Stimulated activated CD4-positive, alpha-beta T cell treated with anti-CD3 and anti-CD28 coated beads, Interleukin-4, amount 100 ng/mL, for 4 hours (primary cell): Measurements from ENCODE around the gene SPACA9.

Source experiments
- DNase-seq, 2 experiments: peaks; one replicate each; pipeline ENCODE4 v3.0.0-alpha.2; 2020

Gene SPACA9

GRCh38 chr9:132894862-132895835 lies 16.5 kb downstream of the SPACA9 start:
- DNase-seq: no peak

- DNase-seq: no peak
Measured at GRCh38 chr9:132896264-132896663, 17.6 kb downstream of the SPACA9 start.

DNA sequence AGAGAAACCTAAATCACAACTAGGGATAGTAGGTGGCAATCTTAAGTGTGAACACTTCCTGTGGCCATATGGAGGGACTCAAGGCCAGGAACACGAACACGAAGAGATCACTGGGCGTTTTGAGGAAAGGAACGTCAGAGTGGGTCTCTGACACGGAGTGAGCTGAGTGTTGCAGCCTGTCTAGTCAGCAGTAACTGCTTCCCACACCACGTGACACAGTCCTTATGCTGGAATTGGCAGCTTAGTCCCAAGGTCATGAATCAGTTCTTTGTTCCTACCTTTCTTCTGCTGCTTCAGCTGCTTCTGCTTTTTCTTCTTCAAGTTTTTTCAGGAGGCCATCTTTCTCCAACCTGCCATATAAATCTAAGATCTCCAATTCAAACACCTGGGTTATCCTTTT lies 18.2 kb downstream of the SPACA9 start:
- DNase-seq: no peak

DNA sequence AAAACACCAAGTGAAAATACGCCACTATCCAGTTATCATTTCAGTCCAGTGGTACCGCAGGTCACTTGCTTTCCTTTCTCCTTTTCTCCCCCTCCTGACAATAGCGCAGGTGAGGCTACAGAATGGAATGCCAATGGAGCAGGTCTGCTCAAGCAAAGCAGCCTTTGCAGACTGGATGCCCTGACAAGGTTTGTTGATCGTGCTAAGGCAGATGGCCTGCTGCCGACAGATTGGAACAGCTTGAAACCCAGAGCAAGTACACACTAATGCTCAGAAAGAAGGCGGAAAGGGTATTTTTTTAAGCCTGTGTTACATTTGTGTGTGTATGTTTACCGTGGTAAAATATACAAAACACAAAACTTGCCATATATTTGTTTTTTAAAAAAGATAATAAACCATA lies 19.4 kb downstream of the SPACA9 start:
- DNase-seq: no peak

GRCh38 chr9:132901858-132902831 lies 23.4 kb downstream of the SPACA9 start:
- DNase-seq: peak; percentile 57 to 58

DNA sequence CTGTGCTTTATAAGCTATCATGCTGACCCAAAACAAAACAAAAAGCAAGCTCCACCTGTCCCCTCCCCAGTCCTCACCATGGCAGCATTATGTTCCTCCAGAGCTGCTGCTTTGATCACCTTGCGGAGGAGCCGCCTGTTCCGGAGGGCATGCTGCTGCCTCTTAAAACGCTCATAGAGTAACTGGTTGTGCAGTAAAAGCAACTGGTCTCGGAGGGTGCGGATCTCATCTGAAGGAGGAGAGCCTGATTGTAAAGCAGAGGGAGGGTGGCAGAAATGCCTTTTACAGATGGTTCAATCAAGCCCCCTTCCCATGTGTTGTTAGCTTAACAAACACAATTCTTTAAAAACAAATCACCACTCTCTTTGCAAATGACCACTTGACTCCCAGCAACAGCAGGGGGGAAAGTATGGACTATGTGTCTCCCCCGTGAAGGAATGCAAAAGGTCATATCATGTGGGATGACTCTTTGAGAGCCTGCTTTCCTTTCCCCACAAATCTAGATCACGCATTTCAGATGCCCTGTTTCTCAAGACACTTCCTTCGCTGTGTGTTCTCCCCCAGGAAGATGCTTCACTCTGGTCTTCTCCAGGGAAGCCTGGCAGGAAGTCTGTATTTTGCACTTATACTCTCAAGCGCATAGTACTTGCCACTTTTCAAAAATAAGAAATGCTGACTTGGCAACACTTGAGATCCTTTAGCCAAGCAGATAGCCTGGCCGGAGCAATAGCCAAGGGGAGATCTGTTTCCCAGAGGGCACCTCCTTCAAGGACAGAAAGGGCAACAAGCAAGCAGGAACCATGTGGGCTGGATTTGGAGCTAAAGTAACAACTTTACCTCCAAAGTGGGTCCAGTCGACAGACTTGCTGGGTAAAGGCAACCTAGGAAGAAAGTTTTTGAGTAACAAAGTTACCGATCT lies 25.1 kb downstream of the SPACA9 start:
- no peak for DNase-seq

DNA sequence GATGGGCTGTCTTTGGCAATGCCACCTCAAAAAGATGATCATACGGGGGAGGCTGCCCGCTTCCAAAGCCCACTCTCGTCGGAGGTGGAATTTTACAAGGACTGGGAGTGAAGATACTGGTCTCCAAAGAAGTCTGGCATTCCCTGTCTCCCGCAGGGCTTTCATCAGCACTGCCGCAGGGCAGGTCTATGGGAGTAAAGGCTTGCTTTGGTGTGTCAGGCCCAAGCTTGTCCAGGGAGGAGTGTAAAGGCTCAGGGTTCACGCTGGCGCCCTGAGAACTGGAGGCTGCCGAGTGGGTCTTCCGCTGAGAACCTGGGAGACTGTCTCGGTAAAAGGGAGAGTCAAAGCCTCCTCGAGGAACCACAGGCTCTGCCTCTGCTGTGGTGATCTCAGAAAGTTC lies 27.0 kb downstream of the SPACA9 start:
- DNase-seq: no peak

DNA sequence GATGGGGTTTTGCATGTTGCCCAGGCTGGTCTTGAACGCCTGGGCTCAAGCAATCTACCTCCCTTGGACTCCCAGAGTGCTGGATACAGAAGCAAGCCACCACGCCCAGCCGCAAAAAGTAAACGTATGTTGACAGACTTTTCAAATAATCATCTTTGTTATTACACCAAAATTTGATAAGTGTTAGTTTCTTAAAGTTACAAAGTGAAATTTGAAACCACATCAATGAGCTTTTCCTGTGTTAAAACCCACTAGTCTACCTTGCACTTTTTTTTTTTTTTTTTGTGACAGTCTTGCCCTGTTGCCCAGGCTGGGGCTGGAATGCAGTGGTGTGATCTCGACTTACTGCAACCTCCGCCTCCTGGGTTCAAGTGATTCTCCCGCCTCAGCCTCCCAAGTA lies 29.9 kb downstream of the SPACA9 start:
- DNase-seq: no peak

DNA sequence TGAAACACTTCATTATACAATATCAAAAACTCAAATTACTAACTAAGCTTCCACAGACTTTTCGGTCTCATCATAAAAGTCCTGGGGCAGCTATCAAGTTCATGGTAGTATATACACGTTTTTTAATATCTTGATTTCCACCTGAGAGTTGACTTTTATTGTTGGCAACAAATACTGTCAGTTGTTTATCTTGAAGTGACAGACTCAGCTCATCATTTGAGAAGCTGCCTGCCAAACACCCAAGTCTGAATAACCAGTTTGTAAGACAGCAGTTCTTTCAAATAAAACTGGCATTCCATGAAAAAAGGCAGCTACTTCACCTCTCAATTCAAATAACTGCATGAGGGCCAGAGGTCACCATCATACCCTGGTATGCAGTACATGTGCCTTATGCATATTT lies 30.6 kb downstream of the SPACA9 start:
- no peak for DNase-seq

- no peak for DNase-seq
Measured at GRCh38 chr9:132910376-132910775, 31.7 kb downstream of the SPACA9 start.

- DNase-seq: no peak
Measured at GRCh38 chr9:132912131-132912530, 33.4 kb downstream of the SPACA9 start.

DNA sequence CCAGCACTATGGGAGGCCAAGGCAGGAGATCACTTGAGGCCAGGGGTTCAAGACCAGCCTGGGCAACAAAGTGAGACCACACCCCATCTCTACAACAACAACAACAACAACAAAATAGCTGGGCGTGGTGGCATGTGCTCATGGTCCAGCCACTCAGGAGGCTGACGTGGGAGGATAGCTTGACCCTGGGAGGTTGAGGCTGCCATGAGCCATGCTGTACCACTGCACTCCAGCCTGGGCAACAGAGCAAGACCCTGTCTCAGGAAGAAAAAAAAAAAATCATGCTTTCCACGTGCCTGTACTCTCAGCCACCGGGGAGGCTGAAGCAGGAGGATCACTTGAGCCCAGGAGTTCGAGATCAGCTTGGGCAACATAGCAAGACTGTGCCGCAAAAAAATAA lies 36.2 kb downstream of the SPACA9 start:
- no peak for DNase-seq

DNA sequence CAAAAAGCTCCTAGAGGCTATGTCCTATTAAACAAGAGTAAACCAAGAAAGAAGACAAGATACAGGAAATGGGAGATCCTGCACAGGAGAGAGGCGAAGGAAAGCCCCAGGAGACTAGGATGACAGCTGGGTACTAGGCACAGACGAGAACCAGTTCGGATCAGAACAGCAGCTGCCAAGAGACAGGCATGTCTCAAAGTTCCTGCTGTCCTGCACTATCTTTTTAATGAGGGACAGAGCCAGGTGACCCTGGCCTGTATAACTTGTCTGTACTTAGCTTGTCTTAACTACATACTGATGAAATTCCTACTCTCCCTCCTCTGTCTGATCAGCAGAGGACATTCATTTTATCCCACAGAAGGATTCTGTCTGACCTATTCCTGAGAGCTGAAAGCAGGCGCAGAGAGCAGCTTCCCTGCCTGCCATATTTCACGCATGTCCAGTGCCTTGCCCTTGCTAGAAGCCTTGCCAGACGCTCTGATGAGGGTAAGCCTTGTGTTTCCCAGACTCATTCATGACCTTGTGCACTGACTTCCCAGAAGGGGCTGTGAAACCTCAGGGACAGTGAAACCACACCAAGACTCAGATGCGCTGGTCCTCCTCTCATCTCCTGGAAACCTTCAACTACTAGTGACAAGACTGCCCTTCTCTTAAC lies 41.0 kb downstream of the SPACA9 start:
- DNase-seq: no peak

DNA sequence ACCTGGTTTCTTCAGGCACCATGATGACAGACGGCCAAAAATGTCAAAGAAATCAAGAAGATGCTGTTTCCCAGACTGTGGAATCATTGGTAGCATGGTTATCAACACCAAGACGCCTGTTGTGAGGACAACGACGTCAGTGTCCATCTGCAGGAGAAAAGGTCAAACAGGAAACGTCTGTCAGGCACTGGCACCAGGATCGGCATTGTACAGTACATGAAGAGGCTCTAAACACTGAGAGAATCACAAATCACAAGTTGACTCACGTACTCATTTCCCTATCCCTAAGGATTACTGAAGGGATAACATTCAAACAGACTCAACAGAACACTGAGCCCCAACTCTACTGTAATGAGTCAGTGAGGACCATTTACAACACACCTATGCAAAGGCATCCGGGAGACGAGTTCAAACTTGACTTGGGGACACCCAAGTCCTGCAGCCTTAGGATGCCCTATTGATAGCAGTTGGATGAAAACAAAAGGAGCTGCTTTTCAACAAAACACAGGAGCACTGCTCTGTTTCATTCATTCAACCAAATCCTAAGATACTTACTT lies 44.7 kb downstream of the SPACA9 start:
- DNase-seq: no peak

DNA sequence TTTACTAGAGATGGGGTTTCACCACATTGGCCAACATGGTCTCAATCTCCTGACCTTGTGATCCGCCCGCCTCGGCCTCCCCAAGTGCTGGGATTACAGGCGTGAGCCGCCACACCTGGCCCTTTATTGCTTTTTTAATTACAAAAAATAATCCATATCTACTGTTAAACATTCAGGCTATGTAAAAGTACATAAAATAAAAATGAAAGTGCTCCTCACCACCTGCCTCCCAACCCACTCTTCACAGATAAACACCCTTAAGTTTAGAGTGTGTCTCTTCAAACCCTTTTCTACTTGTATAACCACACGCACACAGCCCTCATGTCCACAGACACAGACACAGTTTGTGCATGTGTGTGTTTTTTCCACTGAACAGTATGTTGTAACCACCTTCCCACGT lies 49.0 kb downstream of the SPACA9 start:
- no peak for DNase-seq

- DNase-seq: no peak
Measured at GRCh38 chr9:132931178-132931735, 52.6 kb downstream of the SPACA9 start.

- DNase-seq: no peak
Measured at GRCh38 chr9:132935026-132935425, 56.3 kb downstream of the SPACA9 start.

GRCh38 chr9:132937463-132937901 lies 58.8 kb downstream of the SPACA9 start:
- DNase-seq: no peak

DNA sequence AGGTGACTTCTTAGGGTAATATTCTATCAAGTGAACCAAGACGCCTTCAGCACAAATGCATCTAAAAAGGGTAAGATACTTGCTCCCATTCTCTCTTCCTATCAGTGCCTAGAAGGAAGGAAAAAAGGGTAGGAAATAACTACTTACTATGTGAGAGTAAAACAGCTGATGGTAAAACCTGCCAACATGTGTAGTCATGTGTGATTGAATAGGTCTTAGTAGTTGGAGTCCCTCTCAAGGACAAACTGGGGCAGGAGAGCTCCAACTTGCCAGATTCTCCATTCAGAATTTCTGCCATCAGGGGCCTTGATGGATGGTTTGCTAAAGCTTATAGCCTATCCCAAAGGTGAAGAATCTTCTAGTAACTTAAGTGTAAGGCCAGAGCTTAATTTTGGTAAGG lies 60.5 kb downstream of the SPACA9 start:
- no peak for DNase-seq
